Stimulated activated CD8-positive, alpha-beta memory T cell treated with anti-CD3 and anti-CD28 coated beads, Interleukin-15, amount 100 ng/mL, for 48 hours (primary cell): ENCODE data around the gene UBE2D3.

ENCODE experiments used
- DNase-seq, 2 donors: peaks; one replicate each; pipeline ENCODE4 v3.0.0-alpha.2; 2020; ENCODE audit warnings: low read depth in 2 of 2

Gene UBE2D3

GRCh38 chr4:102792361-102792936 lies 34.9 kb downstream of the UBE2D3 start:
- no peak for DNase-seq

GRCh38 chr4:102791318-102791835 lies 36.0 kb downstream of the UBE2D3 start:
- DNase-seq, result no peak

DNA sequence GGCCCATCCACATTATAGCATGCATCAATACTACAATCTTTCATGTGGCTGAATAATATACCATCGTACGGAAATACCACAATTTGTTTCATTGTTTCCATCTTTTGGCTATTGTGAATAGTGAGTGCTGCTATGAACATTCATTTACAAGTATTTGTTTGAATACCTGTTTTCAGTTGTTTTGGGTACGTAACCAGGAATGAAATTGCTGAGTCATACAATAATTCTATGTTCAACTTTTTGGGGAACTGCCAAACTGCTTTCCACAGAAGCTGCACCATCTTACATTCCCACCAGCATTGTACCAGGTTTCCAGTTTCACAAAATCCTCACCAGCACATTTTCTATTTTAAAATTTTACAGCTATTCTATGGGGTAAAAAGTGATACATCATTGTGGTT lies 38.0 kb downstream of the UBE2D3 start:
- no peak for DNase-seq

DNA sequence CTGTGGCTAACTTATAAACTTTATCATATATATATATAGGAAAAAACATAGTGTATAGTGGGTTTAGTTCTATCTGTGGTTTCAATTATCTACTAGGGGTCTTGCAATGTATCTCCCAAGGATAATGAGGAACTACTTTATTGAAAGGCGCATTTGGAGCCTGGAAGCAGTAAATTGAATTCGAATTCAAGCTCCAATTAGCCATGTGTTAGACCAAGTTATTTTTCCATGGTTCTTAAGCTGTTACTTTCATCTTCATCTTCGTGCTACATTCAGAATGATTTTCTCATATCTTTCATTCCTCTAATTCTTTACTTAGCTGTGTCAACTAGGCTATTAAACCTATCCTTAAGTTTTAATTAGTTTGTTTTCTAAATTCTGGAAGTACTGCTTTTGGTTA lies 39.4 kb downstream of the UBE2D3 start:
- no peak for DNase-seq

GRCh38 chr4:102787096-102787881 lies 40.1 kb downstream of the UBE2D3 start:
- DNase-seq, result no peak

DNA sequence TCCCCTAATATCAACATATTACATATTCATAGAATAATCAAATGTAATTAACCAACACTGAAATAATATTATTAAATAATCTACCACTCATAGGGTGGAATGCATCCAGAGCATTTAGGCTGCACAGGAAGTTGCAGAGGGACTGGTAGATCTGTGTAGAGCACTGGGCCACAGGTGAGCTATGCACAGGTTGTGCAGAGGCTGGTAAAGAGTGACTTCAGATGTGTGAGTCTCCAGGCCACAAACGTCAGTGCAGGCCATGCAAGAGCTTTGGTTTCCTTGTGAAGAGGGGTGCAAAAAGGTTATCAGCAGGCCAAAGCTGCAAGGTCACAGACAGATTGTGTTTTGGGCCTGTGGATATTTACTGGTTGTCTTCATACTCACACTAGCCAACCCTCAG lies 41.1 kb downstream of the UBE2D3 start:
- no peak for DNase-seq

DNA sequence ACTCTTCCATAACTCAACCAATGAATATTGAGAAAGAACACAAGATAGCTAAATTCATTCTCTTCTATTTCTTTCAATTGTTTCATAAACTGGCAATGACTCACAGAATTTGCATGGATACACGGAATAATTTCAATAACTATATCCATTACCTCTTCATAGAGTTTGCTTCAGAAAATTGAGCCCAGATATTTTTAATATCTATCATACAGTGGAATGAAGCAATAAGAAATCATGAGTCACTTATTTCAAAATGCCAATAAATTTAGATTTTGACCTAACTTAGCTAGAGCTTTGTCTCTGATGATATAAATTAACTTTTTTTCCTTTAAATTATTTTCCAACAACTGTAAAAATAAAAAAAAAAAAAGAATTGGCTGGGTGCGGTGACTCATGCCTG lies 44.3 kb downstream of the UBE2D3 start:
- no peak for DNase-seq

DNA sequence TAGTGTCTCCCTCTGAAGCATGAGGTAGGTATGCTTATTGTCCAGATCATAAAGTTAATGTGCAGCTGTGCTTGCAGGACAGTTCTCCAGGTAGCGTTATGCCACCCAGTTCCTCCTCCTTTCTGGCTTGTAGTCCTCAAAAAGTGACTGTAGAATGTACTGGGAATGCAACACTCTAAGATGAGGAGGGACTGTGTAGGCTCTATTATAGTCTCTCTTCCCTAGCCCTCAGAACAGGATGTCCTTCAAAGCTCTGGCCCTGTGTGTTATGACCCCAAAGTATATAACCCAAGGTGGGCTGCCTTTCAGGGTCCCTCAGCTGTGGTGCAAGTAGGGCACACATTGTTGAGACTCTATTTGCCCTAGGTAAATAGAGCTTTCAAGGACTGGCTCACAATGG lies 45.8 kb downstream of the UBE2D3 start:
- no peak for DNase-seq

- no peak for DNase-seq
Observed at GRCh38 chr4:102780476-102781144, 46.7 kb downstream of the UBE2D3 start.

DNA sequence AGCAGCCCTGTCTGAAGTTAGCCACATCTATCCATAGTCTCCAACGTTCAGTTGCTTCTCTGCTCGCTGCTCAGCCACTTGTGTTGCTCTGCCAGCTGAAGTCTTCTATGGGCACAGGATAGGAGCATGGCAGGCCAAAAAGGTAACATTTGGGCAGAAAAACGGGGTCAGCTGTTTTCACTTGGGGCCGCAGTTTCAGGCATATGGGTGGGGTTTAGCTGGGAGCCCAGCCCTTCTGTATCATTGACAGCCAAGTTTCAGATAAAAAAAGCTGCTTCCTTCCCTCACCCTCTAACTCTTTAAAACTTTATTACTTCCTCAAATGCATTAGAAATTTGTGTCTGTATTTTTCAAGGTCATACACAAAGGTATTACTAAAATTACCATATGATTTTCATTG lies 48.1 kb downstream of the UBE2D3 start:
- no peak for DNase-seq

- no peak for DNase-seq
Observed at GRCh38 chr4:102778720-102779119, 48.6 kb downstream of the UBE2D3 start.

- DNase-seq, result no peak
Observed at GRCh38 chr4:102775805-102776204, 51.5 kb downstream of the UBE2D3 start.

- no peak for DNase-seq
Observed at GRCh38 chr4:102774254-102774653, 53.1 kb downstream of the UBE2D3 start.

DNA sequence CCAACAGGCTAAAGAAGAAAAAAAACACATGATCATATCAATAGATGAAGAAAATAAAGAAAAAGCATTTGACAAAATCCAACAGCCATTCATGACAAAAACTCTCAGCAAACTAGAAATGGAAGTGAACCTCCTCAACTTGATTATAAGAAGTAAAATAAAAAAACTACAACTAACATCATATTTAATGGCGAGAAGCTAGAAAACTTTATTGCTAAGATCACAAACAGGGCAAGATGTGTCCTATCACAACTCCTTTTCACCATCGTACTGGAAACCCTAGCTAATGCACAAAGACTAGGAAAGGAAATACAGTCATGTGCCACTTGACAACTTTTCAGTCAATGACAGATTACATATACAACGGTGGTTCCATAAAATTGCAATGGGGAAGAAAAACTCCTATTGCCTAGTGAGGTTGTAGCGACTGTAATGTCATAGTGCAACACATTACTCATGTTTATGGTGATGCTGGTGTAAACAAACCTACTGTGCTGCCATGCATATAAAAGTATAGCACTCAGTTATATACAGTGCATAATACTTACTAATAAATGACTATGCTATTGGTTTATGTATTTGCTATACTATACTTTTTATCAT lies 54.5 kb downstream of the UBE2D3 start:
- DNase-seq, result no peak

DNA sequence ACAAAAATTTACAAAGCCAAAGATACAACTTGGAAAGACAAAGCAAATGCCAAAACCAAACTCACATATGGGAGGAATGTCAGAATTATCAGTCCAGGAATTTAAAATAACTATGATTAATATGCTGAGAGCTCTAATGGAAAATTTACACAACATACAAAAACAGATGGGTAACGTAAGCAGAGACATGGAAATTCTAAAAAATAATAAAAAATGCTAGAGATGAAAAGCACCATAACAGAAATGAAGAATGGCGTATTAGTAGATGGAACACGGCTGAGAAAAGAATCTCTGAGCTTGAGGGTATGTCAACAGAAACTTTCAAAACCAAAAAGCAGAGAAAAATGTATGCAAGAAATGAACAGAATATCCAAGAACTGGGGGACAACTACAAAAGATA lies 62.5 kb downstream of the UBE2D3 start:
- DNase-seq, result no peak

GRCh38 chr4:102761906-102762305 lies 65.4 kb downstream of the UBE2D3 start:
- no peak for DNase-seq

DNA sequence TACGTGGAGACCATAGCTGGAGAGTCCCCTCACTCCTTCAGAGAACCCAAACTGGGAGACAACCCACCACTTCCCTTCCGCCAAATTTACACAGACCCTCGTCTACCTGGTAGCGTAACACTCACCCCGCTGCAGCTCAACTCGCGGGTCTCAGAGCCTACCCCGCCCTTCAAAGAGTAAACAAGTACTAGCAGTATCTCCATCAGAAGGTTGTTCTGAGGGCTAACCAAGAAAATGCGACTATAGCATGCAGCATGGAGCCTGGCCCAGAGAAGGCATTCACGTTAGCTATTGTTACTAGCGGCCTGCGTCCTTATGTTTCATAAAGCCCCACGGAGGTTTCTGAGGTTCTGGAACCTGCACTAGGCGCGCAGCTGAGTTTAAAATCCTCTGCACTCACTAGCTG lies 66.1 kb downstream of the UBE2D3 start:
- no peak for DNase-seq

- peak; percentile 77 for DNase-seq
Observed at GRCh38 chr4:102760645-102761295, 66.6 kb downstream of the UBE2D3 start, which contains the start of gene MANBA. Gene MANBA (minus strand): TSS chr4:102760968. CDS start chr4:102760894, 74 bp downstream.

DNA sequence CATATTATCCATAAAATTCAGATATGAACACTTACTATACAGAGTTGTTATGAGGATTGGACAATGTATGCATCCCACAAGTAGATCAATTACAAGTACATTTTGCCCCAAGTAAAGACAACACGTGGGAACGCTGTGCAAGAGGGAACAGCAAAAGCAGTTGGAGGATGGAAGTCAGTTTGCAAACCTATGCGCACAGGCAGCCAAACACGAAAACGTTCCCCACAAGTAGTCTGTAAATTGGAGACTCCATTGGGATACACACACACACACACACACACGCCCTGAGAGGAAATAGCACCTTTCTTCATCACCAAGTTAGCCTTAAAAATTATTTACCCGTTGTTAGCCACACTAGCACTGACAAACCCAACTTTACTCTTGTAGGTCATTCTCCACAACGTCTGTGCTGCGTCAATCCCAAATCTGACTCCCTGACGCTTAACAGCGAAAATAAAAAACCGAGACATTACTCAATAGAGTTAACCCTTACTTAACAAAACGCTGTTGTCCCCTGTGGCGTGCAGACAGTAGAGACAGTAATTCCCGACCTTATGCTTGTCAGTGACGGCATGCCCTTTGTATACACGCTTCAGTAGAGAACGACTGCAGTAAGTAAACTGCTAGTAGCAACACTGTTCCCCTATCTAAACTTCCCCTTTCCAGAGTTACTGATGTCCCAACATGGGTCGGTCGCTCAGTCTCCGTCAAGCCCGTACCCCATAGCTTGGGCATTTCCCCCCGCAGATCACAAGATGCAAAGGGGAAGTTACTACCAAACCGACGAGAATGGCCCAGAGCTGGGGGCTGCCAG lies 67.3 kb downstream of the UBE2D3 start:
- DNase-seq, result no peak

- no peak for DNase-seq
Observed at GRCh38 chr4:102758241-102759160, 68.8 kb downstream of the UBE2D3 start.
